KMS-11 (cell line): ENCODE data around the gene TNFRSF14.

ENCODE experiments used
- H2AFZ ChIP-seq: fragments of 200-600 bp; sonication (generic); 2 replicates; pipeline ENCODE4 v1.6.1; 2016; ENCODE audit warnings: antibody characterized with exemption, mixed run types, low read depth
- H3K27ac ChIP-seq: fragments of 200-600 bp; sonication (generic); 2 replicates; pipeline ENCODE4 v1.6.1; 2016; ENCODE audit warnings: mild to moderate bottlenecking, mixed run types
- H3K27me3 ChIP-seq: fragments of 200-600 bp; sonication (generic); 2 replicates; pipeline ENCODE4 v1.6.1; 2017; ENCODE audit warnings: mild to moderate bottlenecking, low read depth, mixed run types, moderate library complexity; ENCODE audit not compliant: insufficient read depth
- H3K36me3 ChIP-seq: fragments of 200-600 bp; sonication (generic); 2 replicates; pipeline ENCODE4 v1.6.1; 2017; ENCODE audit warnings: mild to moderate bottlenecking, mixed run types; ENCODE audit not compliant: insufficient read depth
- H3K4me1 ChIP-seq: fragments of 200-600 bp; sonication (generic); 2 replicates; pipeline ENCODE4 v1.6.1; 2016; ENCODE audit warnings: mild to moderate bottlenecking, low read depth, mixed run types; ENCODE audit not compliant: poor library complexity, severe bottlenecking
- H3K4me2 ChIP-seq: fragments of 200-600 bp; sonication (generic); 2 replicates; pipeline ENCODE4 v1.7.0; 2016; ENCODE audit warnings: mild to moderate bottlenecking, mixed run types
- H3K4me3 ChIP-seq: fragments of 200-600 bp; sonication (generic); IDR thresholded peaks from 2 replicates; pipeline ENCODE4 v1.6.1; 2017; ENCODE audit warnings: low read depth, low read length, mixed read lengths; ENCODE audit not compliant: insufficient read depth
- H3K79me2 ChIP-seq: fragments of 200-600 bp; sonication (generic); 2 replicates; pipeline ENCODE4 v1.6.1; 2016; ENCODE audit warnings: low read depth, mixed run types; ENCODE audit not compliant: insufficient read depth
- H3K9ac ChIP-seq: fragments of 200-600 bp; sonication (generic); 2 replicates; pipeline ENCODE4 v1.6.1; 2016; ENCODE audit warnings: mild to moderate bottlenecking, mixed run types
- H4K20me1 ChIP-seq: fragments of 200-600 bp; sonication (generic); 2 replicates; pipeline ENCODE4 v1.6.1; 2016; ENCODE audit warnings: mild to moderate bottlenecking, mixed run types; ENCODE audit not compliant: insufficient read depth
- TF ChIP-seq, protein P1 (sequence below): fragments of 200-600 bp; sonication (generic); conservative IDR thresholded peaks from 2 replicates; pipeline ENCODE4 v1.6.1; 2017; ENCODE audit warnings: low read depth, mild to moderate bottlenecking, antibody characterized with exemption, low read length, moderate library complexity, mixed read lengths

The TNFRSF14 gene

GRCh38 chr1:2602311-2602835 is 46.2 kb downstream of the TNFRSF14 start:
- Histone ChIP-seq H3K4me1 (no peaks in the 10 kb centered on the region), H3K27me3 (peaks cover 87% of the 10 kb centered on the region), H3K79me2 (no peaks in the 10 kb centered on the region), H2AFZ (no peak overlapping the region), H3K9ac (no peak overlapping the region), H3K4me2 (no peak overlapping the region), H4K20me1 (no peaks in the 10 kb centered on the region), H3K27ac (no peak overlapping the region), H3K4me3 (no peak overlapping the region), H3K36me3 (no peaks in the 10 kb centered on the region)
- TF ChIP-seq, protein P1, sequence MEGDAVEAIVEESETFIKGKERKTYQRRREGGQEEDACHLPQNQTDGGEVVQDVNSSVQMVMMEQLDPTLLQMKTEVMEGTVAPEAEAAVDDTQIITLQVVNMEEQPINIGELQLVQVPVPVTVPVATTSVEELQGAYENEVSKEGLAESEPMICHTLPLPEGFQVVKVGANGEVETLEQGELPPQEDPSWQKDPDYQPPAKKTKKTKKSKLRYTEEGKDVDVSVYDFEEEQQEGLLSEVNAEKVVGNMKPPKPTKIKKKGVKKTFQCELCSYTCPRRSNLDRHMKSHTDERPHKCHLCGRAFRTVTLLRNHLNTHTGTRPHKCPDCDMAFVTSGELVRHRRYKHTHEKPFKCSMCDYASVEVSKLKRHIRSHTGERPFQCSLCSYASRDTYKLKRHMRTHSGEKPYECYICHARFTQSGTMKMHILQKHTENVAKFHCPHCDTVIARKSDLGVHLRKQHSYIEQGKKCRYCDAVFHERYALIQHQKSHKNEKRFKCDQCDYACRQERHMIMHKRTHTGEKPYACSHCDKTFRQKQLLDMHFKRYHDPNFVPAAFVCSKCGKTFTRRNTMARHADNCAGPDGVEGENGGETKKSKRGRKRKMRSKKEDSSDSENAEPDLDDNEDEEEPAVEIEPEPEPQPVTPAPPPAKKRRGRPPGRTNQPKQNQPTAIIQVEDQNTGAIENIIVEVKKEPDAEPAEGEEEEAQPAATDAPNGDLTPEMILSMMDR = no peak

DNA sequence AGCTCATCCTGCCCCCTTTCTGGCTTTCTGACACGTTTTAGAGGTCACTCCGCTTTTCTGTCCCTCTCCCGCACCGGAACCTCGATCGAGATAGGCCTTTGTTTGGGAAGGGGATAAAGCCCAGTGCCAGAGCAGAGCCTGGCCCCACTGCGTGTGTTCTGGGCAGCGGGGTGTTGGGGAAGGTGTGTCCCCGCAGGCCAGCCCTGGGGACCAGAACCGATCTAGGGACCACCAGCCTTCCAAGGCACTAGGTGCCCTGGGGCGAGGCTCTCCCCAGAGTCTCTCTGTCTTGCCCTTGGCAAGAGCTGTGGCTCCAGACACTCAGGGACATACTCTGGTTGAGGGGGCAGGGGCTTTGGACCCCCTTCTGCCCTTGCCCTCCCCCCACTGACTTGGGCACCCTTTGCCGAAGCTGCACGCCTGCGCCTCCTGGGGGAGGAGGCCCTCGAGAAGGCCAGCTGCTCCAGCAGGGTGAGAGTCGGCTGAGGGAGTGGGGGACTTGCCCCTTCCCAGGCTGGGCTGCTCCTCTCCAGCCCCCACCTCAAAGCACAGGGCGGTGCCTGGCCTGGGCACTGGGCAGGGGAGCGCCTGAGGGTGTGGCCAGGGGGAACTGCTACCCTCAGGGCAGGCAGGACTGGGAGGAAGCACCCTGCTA is 46.8 kb downstream of the TNFRSF14 start:
- TF ChIP-seq, protein P1 = no peak
- H3K36me3 ChIP-seq = no peaks in the 10 kb centered on the region
- no peak overlapping the region for H3K9ac ChIP-seq
- H3K4me3 ChIP-seq = no peak overlapping the region
- no peaks in the 10 kb centered on the region for H4K20me1 ChIP-seq
- no peaks in the 10 kb centered on the region for H3K79me2 ChIP-seq
- H3K27ac ChIP-seq = no peak overlapping the region
- H3K27me3 ChIP-seq = peaks cover 81% of the 10 kb centered on the region
- no peak overlapping the region for H2AFZ ChIP-seq
- no peak overlapping the region for H3K4me2 ChIP-seq
- no peaks in the 10 kb centered on the region for H3K4me1 ChIP-seq

DNA sequence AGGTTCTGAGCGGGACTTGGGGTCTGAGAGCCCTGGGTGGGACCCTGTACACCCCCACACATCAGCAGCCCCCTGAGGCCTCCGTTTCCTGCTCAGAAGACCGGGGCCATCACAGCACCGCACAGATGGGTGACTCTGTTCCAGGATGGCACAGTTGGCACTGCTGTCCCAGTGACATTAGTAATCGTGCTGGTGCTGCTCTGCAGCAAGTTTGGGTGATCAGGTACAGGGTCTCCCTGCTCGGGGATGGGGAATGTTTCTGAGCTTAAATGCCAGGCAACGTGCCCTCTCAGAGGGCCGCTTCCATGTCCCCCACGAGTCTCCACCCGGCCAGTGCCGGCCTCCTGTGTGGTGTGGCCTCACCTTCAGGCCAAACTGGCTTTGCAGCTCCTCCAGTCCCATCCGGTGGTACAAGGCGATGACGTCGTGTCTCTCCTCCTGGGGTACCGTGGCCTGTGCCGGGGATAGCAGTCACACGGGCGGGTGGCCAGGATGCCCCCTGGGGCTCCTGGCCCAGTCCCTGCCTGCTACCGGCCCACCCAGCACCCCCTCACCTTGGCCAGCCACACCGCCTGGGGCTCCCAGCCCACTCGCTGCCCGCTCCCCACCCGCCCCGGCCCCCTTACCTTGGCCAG is 47.5 kb downstream of the TNFRSF14 start:
- no peak overlapping the region for H3K9ac ChIP-seq
- TF ChIP-seq, protein P1 = no peak
- H3K27ac ChIP-seq = no peak overlapping the region
- H3K4me3 ChIP-seq = no peak overlapping the region
- H2AFZ ChIP-seq = no peak overlapping the region
- no peaks in the 10 kb centered on the region for H4K20me1 ChIP-seq
- no peak overlapping the region for H3K4me2 ChIP-seq
- no peaks in the 10 kb centered on the region for H3K79me2 ChIP-seq
- no peaks in the 10 kb centered on the region for H3K36me3 ChIP-seq
- no peaks in the 10 kb centered on the region for H3K4me1 ChIP-seq
- H3K27me3 ChIP-seq = peaks cover 79% of the 10 kb centered on the region

DNA sequence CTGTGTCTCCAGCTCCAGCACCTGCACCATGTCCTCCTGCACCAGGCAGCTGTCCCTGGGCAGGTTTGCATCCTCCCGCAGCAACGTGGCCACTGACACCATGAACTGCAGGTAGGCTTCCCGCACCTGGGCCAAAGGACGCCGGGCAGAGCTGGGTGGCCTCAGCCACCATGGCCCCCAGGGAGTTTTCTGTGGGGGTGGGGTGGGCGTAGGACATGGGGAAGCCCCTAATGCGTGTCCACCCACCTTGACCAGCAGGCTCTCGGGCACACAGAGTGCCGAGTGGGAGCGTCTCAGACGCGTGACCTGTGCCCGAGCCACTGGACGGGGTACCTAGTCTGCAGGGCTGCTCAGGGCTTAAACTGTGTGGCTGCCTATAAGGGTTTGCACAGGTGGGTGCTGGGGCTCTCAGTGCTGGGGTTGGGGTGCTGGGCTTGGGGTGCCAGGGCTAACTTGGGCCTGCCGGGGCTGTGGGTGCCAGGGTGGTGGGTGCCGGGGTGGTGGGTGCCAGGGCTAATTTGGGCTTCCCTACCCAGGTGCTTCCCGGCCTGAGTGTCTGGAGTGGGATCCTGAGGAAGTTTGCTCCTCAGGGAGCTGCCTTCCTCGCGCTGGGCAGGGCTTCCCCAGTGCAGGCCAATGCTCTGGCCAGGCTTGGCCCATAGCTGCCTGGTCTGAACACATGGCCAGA is 48.1 kb downstream of the TNFRSF14 start:
- no peaks in the 10 kb centered on the region for H4K20me1 ChIP-seq
- TF ChIP-seq, protein P1 = no peak
- H3K4me1 ChIP-seq = no peaks in the 10 kb centered on the region
- no peak overlapping the region for H3K9ac ChIP-seq
- H2AFZ ChIP-seq = no peak overlapping the region
- no peaks in the 10 kb centered on the region for H3K79me2 ChIP-seq
- H3K27me3 ChIP-seq = peaks cover 78% of the 10 kb centered on the region
- no peaks in the 10 kb centered on the region for H3K36me3 ChIP-seq
- no peak overlapping the region for H3K4me3 ChIP-seq
- no peak overlapping the region for H3K27ac ChIP-seq
- H3K4me2 ChIP-seq = no peak overlapping the region
